Activated CD4-positive, alpha-beta memory T cell treated with anti-CD3 and anti-CD28 coated beads, Interleukin-2, amount 10 ng/mL, durations not matched to agents 7 days and 5 days (primary cell): ENCODE measurements around the gene C10orf90. TPM values are rescaled to one million over a fixed set of nuclear protein-coding genes. Genes with fewer than 3 reads are reported as not detected.

ENCODE experiments used
- CTCF ChIA-PET: fragments of 350-600 bp; sonication (Branson Sonifier 250); formaldehyde crosslinking; loops from one replicate; lab custom pipeline; 2021; ENCODE audit warnings: antibody characterized with exemption, inconsistent platforms; lab: Charles Lee
- POLR2A ChIA-PET: fragments of 350-600 bp; sonication (Branson Sonifier 250); formaldehyde crosslinking; loops from one replicate; lab custom pipeline; 2021; ENCODE audit warnings: antibody characterized with exemption; lab: Charles Lee
- DNase-seq: peaks from one replicate; pipeline ENCODE4 v3.0.0-alpha.2; 2020
- H3K27ac Mint-ChIP-seq: one replicate; pipeline ENCODE4 v1.8.0; 2021; ENCODE audit warnings: mild to moderate bottlenecking, mixed read lengths
- H3K27me3 Mint-ChIP-seq: one replicate; pipeline ENCODE4 v1.8.0; 2021; ENCODE audit warnings: mixed read lengths
- H3K36me3 Mint-ChIP-seq: one replicate; pipeline ENCODE4 v1.8.0; 2021; ENCODE audit warnings: low read depth, mixed read lengths
- H3K4me1 Mint-ChIP-seq: one replicate; pipeline ENCODE4 v1.8.0; 2021; ENCODE audit warnings: mixed read lengths
- H3K4me3 Mint-ChIP-seq: one replicate; pipeline ENCODE4 v1.8.0; 2021; ENCODE audit warnings: mild to moderate bottlenecking, mixed read lengths
- H3K9me3 Mint-ChIP-seq: one replicate; pipeline ENCODE4 v1.8.0; 2021; ENCODE audit warnings: mixed read lengths
- total RNA-seq, 2 experiments: library from RNA; stranded (reverse); gene quantifications; one replicate each; pipeline ENCODE4 v1.2.3, GENCODE V29; 2021

Gene C10orf90
- total RNA-seq, 2 experiments from 2014 or later = not detected

DNA sequence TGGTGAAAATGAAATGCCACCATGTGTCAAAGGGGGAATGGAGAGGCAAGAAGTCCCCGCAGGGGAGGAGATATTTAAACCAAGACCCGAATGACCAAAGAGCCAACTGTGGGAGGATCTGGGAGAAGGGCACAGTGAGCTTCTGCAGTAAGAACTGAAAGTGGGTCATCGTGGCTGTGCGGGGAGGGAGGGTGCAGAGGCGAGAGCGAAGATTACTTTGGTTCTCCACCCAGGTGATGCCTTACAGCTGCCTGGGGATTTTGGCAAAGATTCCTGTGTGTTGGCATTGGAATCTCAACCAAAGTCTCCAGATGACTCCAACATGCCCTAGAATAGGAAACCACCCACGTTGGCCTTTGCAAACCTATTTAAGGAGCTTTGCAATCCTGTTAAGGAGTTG is 238.0 kb downstream of the C10orf90 start:
- ChIA-PET POLR2A (no interaction called here), CTCF (no interaction called here)
- DNase-seq = no peak
- Mint-ChIP-seq H3K27me3 (no peaks in the 10 kb centered on the region), H3K4me1 (no peaks in the 10 kb centered on the region), H3K36me3 (no peaks in the 10 kb centered on the region), H3K4me3 (no peak overlapping the region), H3K9me3 (peaks cover 3% of the 10 kb centered on the region), H3K27ac (no peak overlapping the region)

DNA sequence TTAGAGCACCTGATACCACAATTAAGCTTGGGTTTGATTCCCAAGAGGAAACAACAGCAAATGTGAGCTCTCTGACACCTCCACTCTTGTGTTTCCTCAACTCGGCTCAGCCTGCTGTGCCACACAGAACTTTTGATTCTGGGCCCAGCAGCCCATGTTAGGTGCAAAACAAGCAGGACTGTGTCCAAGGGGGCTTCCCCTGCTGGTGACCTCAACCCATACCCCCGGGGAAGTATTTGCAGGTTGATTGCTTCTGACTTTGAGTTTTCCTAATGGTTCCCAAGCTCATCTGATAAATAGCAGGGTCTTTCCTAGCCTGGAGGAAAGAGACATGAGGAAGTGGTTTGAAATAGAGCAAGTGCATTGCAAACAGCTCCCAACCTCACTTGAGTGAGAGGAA is 238.7 kb downstream of the C10orf90 start:
- H3K36me3 Mint-ChIP-seq = no peaks in the 10 kb centered on the region
- H3K4me1 Mint-ChIP-seq = no peaks in the 10 kb centered on the region
- H3K4me3 Mint-ChIP-seq = no peak overlapping the region
- DNase-seq = no peak
- ChIA-PET POLR2A (no interaction called here), CTCF (no interaction called here)
- H3K27ac Mint-ChIP-seq = no peak overlapping the region
- H3K9me3 Mint-ChIP-seq = peaks cover 6% of the 10 kb centered on the region
- H3K27me3 Mint-ChIP-seq = no peaks in the 10 kb centered on the region

DNA sequence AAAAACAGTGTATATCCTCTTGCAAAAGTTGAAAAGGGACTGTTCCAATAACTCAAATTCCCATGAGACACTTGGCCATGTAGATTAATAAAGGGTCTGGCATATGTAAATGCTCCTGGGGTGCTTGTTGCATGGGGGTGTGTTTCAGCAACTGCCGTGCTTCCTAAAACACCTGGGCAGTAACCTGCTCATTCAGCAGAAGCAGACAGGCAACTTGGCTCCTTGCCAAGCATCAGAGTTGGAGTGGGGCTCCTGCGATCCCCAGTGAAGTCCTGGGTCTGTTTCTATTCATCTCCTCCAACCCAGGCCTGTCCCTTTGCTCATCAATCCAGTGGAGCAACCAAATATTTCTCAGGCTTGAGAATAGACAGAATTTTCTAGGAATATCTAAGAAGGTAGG is 240.0 kb downstream of the C10orf90 start:
- H3K36me3 Mint-ChIP-seq = no peaks in the 10 kb centered on the region
- no peaks in the 10 kb centered on the region for H3K4me1 Mint-ChIP-seq
- H3K27ac Mint-ChIP-seq = no peak overlapping the region
- H3K9me3 Mint-ChIP-seq = peaks cover 6% of the 10 kb centered on the region
- no peak overlapping the region for H3K4me3 Mint-ChIP-seq
- no peaks in the 10 kb centered on the region for H3K27me3 Mint-ChIP-seq
- CTCF ChIA-PET = no interaction called here
- no peak for DNase-seq
- POLR2A ChIA-PET = no interaction called here

DNA sequence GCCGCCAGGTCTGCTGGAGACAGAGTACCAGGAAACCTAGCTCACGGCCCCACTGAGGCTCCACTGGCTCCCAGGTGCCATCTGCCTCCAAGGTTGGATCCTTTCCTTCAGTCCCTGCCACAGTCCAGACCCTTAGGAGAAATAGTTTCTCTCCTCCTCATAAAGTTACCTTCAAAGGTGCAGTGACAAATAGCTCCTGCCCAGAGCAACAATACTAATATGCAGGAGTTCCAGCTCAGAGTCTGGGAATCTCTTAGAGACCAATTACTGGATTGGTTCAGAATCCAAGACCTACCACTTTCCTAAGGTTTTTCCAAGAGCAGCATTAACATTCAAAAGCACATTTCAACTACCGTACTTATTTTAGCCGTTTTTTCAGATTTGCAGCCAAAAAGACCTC is 241.2 kb downstream of the C10orf90 start:
- CTCF ChIA-PET = no interaction called here
- H3K4me3 Mint-ChIP-seq = no peak overlapping the region
- peaks cover 5% of the 10 kb centered on the region for H3K9me3 Mint-ChIP-seq
- no peak for DNase-seq
- POLR2A ChIA-PET = no interaction called here
- no peaks in the 10 kb centered on the region for H3K36me3 Mint-ChIP-seq
- H3K27ac Mint-ChIP-seq = no peak overlapping the region
- H3K4me1 Mint-ChIP-seq = no peaks in the 10 kb centered on the region
- H3K27me3 Mint-ChIP-seq = no peaks in the 10 kb centered on the region

DNA sequence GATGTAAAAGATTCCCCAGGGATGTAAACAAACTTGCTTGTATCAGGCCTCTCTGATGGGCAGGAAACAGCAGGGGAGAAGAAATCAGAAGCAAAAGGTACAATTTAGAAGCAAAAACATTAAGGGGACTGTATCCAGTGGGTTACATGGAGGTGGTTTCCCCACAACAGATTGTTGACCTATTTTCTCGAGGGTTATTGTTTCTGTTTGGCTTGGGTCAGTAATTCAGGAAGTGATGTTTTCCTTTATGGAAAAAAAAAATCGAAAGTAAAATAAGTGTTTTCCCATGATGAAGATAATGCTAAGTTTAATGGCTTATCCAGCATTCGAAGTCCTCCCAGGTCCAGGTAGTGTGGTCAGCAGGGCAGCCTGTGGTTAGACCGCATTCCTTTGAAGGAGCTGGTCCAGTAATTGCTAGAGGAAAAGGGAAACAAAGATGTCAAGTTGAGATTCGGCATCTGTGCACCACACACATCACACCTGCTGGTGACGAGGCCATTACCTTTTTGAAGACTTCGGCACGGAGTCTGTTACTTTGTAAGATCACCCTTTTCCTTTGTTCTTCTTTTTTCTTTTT is 244.9 kb downstream of the C10orf90 start:
- Mint-ChIP-seq H3K36me3 (no peaks in the 10 kb centered on the region), H3K4me1 (peaks cover 1% of the 10 kb centered on the region), H3K27me3 (no peaks in the 10 kb centered on the region), H3K27ac (no peak overlapping the region), H3K9me3 (peaks cover 11% of the 10 kb centered on the region), H3K4me3 (no peak overlapping the region)
- no peak for DNase-seq
- ChIA-PET CTCF (no interaction called here), POLR2A (no interaction called here)

DNA sequence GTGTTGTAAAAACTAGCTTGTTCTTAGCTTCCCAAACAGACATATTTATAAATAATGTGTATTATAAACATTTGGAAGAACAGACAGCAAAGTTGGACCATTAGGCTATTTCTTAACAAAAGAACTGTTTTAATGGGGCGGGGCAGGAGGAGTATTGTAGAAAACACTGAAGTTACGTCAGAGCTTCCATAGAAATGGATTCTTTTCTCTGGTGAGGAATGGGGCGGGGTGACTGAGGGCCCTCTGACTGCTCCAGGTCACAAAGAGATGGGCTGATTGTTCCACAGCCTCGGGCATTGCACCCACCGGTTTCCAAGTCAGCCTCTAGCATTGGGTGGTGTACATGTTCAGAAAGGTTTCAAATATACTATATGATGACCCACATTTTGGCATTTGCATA is 245.5 kb downstream of the C10orf90 start:
- no peaks in the 10 kb centered on the region for H3K27me3 Mint-ChIP-seq
- POLR2A ChIA-PET = no interaction called here
- CTCF ChIA-PET = no interaction called here
- H3K4me1 Mint-ChIP-seq = peaks cover 1% of the 10 kb centered on the region
- DNase-seq = no peak
- H3K9me3 Mint-ChIP-seq = peaks cover 11% of the 10 kb centered on the region
- no peaks in the 10 kb centered on the region for H3K36me3 Mint-ChIP-seq
- no peak overlapping the region for H3K4me3 Mint-ChIP-seq
- H3K27ac Mint-ChIP-seq = no peak overlapping the region

DNA sequence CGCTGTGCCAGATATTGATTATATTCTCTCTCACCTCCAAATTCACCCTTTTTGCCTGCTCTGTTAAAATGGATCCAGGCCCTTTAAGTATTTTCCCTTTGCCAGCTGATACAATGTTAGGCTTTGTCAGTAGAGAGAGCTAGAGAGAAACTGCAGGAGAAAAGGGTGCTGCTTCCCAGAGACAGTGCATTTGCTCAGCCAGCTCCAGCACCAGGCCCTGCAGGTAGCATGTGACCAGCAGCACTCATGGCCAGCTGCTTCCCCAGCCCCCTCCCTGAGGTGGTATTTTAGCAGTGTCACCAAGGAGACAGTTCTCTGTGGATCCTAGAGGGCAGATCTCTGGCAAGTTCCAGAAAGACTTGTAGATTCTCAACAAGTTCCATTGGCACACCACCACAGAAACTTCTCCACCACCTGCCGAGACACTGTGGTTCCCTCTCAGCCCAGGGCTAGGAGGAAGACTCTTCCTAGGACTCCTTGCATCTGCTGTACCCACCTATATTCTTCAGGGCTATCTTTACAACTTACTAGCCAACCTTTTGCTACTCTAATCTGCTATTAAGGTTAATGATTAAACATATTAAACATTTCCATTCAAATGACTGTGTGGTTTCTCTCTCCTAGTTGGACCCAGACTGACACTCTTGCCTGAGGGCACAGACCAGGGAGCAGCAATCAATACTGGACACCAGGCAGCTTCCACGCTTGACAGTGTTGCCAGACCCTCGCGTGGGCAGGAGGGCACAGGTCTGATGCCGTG is 246.6 kb downstream of the C10orf90 start:
- Mint-ChIP-seq H3K4me1 (peaks cover 1% of the 10 kb centered on the region), H3K36me3 (no peaks in the 10 kb centered on the region), H3K27ac (no peak overlapping the region), H3K27me3 (no peaks in the 10 kb centered on the region), H3K4me3 (no peak overlapping the region), H3K9me3 (peaks cover 11% of the 10 kb centered on the region)
- no peak for DNase-seq
- CTCF ChIA-PET = no interaction called here
- POLR2A ChIA-PET = no interaction called here

DNA sequence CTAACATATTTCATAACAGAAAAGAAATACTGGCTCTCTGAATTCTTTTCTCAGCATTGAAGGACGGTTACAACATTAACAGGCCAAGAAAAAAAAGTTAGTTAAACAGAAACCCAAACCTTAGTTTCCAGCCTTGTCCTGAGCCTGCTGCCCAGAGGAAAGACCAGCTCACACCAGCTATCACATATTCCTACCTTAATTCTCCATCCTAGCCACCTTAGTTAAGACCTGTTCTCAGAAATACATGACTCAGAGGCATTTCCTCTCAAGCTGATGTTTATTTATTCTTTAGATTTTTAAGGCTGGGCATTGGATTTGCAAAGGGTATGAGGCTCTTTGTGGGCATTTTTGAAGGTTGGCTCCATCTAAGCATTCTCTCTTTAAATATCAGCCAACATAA is 247.9 kb downstream of the C10orf90 start:
- H3K4me1 Mint-ChIP-seq = peaks cover 1% of the 10 kb centered on the region
- ChIA-PET CTCF (no interaction called here), POLR2A (no interaction called here)
- no peak for DNase-seq
- H3K27ac Mint-ChIP-seq = no peak overlapping the region
- H3K36me3 Mint-ChIP-seq = no peaks in the 10 kb centered on the region
- peaks cover 11% of the 10 kb centered on the region for H3K9me3 Mint-ChIP-seq
- no peaks in the 10 kb centered on the region for H3K27me3 Mint-ChIP-seq
- H3K4me3 Mint-ChIP-seq = no peak overlapping the region

DNA sequence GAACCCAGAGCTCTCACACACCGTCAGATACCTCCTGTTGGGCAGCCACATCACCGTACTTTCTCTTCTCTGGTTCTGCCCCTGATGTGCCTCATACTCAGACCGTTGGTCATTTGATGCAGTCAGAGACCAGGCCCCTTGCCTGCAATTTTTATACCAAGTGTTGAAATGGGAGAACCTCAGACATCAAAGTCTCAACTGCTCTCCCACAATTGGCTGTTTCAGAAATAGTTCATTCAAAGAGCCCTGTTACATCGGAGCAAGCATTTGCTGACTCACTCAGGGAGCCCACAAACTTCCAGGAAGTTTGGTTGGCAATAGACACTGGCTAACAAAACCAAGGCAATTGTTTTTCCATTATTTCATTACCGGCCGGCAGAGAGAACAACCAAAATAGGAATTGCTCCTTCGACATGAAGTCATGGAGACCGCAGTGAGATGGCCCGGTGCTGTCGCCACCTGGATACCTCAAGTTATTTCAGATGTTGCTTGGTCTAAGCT is 248.7 kb downstream of the C10orf90 start:
- Mint-ChIP-seq H3K27ac (no peak overlapping the region), H3K4me3 (no peak overlapping the region), H3K9me3 (peaks cover 8% of the 10 kb centered on the region), H3K27me3 (no peaks in the 10 kb centered on the region), H3K4me1 (peaks cover 1% of the 10 kb centered on the region), H3K36me3 (no peaks in the 10 kb centered on the region)
- no peak for DNase-seq
- POLR2A ChIA-PET = no interaction called here
- CTCF ChIA-PET = no interaction called here

DNA sequence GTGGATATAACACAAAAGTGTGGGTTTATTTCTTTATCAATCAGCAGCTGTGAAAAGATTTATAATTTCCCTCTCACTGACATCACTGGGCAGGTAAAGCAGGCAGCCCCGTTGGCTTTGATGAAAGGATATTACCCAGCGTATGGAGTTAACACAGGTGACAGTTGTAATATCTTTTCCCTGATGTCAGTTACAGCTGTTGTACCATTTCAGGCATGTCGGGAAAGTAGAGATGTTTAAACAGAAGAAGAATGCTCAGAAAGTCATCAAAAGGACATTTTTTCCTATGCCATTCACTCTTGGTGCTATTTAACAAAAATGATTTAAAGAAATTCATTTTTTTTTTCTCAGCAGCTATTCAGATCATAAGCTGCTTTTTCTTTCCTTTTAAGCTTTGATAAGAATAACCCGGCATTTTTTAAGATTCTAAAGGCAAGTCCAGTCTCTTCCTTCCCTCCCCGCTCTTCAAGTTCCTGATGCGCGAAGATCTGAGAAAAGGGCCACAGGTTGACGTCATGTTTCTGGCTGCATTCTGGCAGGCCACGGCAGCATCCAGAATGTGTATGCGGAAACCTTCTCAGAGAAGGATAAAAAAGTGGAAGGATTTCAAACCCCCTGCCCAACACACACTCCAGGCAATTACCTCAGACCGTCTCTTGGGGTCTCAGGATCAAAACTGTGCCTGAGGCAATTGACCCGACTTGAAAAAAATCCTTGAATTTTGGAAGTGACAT is 249.8 kb downstream of the C10orf90 start:
- Mint-ChIP-seq H3K36me3 (no peaks in the 10 kb centered on the region), H3K4me1 (peaks cover 1% of the 10 kb centered on the region), H3K27ac (no peak overlapping the region), H3K4me3 (no peak overlapping the region), H3K27me3 (no peaks in the 10 kb centered on the region), H3K9me3 (peaks cover 16% of the 10 kb centered on the region)
- ChIA-PET CTCF (no interaction called here), POLR2A (no interaction called here)
- DNase-seq = no peak

DNA sequence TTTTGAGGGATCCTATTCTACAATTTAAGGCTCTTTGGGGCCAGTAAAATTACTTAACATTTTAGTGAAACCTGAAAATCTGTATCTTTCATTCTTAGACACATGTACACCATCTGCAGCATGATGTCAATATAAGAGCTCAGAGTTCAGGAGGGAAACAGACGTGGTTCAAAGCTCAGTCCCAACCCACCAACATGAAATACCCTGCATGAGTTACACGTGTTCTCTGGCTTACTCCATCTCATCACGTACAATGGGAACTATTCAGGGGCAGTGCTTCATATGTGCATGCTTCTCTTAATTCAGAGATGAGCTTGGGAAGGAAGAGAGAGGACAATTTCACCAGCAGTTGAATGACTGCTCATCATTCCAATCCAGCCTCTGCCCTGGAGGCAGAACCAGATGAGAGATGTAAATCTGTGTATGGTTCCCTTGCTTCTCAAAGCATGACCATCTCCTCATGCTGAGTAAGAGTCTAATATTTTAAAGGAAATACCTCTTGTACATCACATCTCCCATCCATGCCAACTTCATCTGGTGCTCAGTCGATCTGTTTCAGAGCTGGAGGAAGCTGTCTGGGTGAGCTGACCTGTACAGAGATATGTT is 253.2 kb downstream of the C10orf90 start:
- no peak for DNase-seq
- peaks cover 17% of the 10 kb centered on the region for H3K9me3 Mint-ChIP-seq
- peaks cover 1% of the 10 kb centered on the region for H3K4me1 Mint-ChIP-seq
- ChIA-PET CTCF (no interaction called here), POLR2A (no interaction called here)
- H3K4me3 Mint-ChIP-seq = no peak overlapping the region
- H3K27me3 Mint-ChIP-seq = no peaks in the 10 kb centered on the region
- no peak overlapping the region for H3K27ac Mint-ChIP-seq
- no peaks in the 10 kb centered on the region for H3K36me3 Mint-ChIP-seq

DNA sequence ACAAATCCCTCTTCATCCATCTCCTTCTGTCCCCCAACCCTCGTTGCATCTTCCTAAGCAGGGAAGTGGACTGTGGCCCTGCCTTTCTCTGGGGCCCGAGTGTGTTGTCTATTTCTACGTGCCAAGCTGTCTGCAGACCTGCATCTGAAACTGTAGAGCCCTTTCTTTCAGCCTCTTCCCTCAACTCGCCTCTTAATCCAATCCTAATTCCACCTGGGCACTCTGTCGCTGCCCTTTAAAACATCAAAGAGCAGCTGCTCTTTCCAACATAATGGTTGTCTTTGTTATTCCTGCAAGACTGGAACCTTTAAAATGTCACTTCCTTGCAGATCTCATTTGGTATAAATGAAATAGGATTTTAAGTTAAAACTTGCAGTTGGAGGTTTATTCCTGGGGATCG is 260.7 kb downstream of the C10orf90 start:
- DNase-seq = no peak
- Mint-ChIP-seq H3K36me3 (no peaks in the 10 kb centered on the region), H3K27me3 (no peaks in the 10 kb centered on the region), H3K9me3 (peaks cover 3% of the 10 kb centered on the region), H3K27ac (no peak overlapping the region), H3K4me3 (no peak overlapping the region), H3K4me1 (no peaks in the 10 kb centered on the region)
- POLR2A ChIA-PET = no interaction called here
- CTCF ChIA-PET = no interaction called here

DNA sequence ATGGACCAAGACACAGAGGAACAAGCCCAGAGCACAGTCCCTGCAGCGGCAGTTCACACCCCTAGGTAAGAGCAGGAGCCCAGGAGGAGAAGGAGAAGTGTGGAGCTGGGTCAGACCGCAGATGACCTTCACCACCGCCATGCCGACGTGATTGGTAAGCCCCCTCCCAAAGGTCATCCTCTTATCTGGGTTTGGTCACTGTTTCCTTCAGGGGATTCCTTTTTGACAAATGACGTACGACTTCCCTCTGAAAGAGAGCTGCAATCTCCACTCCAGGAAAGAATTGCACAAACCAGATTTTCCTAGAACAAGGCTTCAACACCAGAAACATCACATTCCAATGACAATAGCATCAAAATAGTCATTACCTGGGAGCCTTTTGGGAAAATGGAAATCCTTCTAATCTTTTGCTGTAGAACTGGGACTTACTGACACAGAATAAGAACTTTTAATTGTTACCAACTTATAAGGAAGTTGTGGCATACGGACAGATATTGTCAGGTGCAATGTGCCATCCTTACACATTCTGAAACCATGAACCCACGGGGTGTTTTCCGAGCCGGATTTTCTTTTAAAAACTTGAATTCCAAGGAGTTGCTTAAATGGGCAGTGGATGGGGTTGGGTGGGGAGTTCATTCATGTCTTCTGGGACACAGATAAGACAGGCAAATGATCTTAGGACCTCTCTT is 261.4 kb downstream of the C10orf90 start:
- H3K36me3 Mint-ChIP-seq = no peaks in the 10 kb centered on the region
- no peaks in the 10 kb centered on the region for H3K4me1 Mint-ChIP-seq
- CTCF ChIA-PET = no interaction called here
- no peaks in the 10 kb centered on the region for H3K9me3 Mint-ChIP-seq
- no peaks in the 10 kb centered on the region for H3K27me3 Mint-ChIP-seq
- POLR2A ChIA-PET = no interaction called here
- H3K27ac Mint-ChIP-seq = no peak overlapping the region
- no peak overlapping the region for H3K4me3 Mint-ChIP-seq
- no peak for DNase-seq
